GM12864 (cell line): Measurements from ENCODE around the gene GDAP1L1.
"Not testable (repeated sequence)": the region's sequence is repeated elsewhere in the genome, so short reads cannot be mapped to it uniquely, and the experiment has no call there.

Experiments used
- DNase-seq: peaks from one replicate; pipeline ENCODE4 v3.0.0-alpha.2; 2011; ENCODE audit warnings: low read depth
- H3K4me3 ChIP-seq: 2 replicates; pipeline ENCODE4 v1.5.1; 2011; ENCODE audit warnings: mild to moderate bottlenecking, low read depth, low read length, control low read depth
- TF ChIP-seq, protein P1 (sequence below): IDR thresholded peaks from 2 replicates; pipeline ENCODE4 v1.5.1; 2011; ENCODE audit warnings: low read depth, mild to moderate bottlenecking, moderate library complexity, low read length, control low read depth, inconsistent platforms; ENCODE audit errors: missing control alignments

The GDAP1L1 gene

DNA sequence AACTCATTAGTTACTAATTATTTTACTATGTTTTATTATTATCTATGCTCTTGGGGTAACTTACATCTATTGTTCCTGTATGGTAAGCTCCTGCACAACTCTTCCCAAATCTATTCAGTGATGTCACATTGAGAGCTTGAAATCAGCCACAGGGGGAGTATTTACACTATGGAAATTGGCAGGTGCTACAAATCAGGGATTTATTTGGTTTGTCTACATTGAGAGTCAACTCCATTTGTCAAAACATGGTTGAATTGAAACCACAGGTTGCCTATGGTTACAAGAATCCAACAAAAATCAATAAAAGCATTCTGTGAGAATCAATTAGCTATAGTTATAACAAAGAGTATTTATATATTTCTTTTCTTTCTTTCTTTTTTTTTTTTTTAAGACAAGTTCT lies 67.8 kb downstream of the GDAP1L1 start:
- TF ChIP-seq, protein P1, sequence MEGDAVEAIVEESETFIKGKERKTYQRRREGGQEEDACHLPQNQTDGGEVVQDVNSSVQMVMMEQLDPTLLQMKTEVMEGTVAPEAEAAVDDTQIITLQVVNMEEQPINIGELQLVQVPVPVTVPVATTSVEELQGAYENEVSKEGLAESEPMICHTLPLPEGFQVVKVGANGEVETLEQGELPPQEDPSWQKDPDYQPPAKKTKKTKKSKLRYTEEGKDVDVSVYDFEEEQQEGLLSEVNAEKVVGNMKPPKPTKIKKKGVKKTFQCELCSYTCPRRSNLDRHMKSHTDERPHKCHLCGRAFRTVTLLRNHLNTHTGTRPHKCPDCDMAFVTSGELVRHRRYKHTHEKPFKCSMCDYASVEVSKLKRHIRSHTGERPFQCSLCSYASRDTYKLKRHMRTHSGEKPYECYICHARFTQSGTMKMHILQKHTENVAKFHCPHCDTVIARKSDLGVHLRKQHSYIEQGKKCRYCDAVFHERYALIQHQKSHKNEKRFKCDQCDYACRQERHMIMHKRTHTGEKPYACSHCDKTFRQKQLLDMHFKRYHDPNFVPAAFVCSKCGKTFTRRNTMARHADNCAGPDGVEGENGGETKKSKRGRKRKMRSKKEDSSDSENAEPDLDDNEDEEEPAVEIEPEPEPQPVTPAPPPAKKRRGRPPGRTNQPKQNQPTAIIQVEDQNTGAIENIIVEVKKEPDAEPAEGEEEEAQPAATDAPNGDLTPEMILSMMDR: no peak
- no peak for DNase-seq
- H3K4me3 ChIP-seq: no peak overlapping the region

DNA sequence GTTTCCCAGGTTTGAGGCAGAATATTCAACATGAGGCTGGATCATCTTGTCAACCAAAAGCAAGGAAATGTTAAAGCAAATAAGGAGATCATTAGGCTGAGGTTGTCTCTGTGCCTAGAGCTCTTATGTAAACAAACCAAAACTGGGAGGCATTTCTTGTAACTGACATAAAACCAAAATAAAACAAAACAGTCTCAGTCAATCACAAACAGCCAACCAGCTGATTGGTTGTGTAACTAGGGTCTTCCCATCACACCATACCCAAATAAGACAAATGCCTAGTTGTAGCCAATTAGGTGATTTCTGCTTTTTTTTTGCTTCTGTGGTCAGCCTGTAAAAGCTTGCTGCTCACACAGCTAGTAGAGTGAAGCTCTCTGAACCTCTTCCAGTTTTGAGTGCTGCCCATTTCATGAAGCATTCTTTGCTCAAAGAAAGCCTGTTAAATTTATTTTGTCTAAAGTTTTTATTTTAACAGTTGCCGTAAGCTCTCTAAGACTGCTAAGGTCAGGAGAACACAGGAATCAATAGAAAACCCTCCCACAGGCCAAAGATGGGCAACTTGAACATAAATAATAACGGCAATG lies 72.8 kb downstream of the GDAP1L1 start:
- DNase-seq: no peak

DNA sequence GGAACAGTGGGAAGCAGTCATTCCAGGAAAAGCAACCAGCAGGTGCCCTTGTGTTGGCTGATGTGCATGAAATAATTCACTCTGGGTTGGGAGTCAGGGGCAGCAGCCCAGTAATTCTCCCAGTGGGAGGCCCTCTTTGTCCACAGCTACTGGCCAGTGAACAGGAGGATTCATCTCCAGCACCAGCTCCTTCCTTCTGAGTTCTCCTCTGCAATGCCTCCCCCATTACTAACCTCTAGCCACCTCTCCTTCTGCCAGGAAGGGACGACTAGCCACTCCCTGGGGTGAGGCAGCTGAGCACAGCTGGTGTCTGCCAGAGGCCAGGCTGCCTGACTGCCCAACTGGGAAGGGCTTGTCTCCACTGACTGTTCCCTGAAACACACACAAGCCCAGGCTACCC lies 77.2 kb downstream of the GDAP1L1 start:
- H3K4me3 ChIP-seq: no peak overlapping the region
- DNase-seq: no peak
- TF ChIP-seq, protein P1: no peak

More for the DNA sequence above, 72.8 kb downstream of the GDAP1L1 start:
- TF ChIP-seq, protein P1: no peak
- no peak overlapping the region for H3K4me3 ChIP-seq

- no peak for DNase-seq
- peak overlapping the region; percentile 25 for H3K4me3 ChIP-seq
- TF ChIP-seq, protein P1: no peak
Observed at GRCh38 chr20:44326391-44327159, 79.5 kb downstream of the GDAP1L1 start.

DNA sequence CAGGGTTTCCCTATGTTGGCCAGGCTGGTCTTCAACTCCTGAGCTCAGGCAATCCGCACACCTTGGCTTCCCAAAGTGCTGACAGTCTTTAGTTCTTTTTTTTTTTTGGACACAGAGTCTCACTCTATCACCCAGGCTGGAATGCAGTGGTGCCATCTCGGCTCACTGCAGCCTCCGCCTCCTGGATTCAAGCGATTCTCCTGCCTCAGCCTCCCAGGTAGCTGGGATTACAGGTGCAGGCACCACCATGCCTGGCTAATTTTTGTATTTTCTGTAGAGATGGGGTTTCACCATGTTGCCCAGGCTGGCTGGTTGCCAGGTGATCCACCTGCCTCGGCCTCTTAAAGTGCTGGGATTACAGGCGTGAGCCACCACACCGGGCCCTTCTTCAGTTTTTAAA lies 80.6 kb downstream of the GDAP1L1 start:
- H3K4me3 ChIP-seq, DNase-seq: not testable (repeated sequence)

- H3K4me3 ChIP-seq: no peak overlapping the region
- TF ChIP-seq, protein P1: no peak
- DNase-seq: no peak
Observed at GRCh38 chr20:44328428-44328827, 81.3 kb downstream of the GDAP1L1 start.
